K562 (cell line): ENCODE results near the gene GPR180.

Experiments
- FOXM1 ChIP-seq, 2 experiments: fragments of 450-650 bp in 1 of 2; sonication (generic) in 1 of 2; formaldehyde crosslinking in 1 of 2; IDR thresholded peaks; 2 replicates each; pipeline versions ENCODE4 v1.6.1 to v1.9.0; 2017 to 2022; ENCODE audit warnings: low read depth in 2 of 2, mild to moderate bottlenecking in 2 of 2, missing genetic modification reagents in 1 of 2, moderate library complexity in 1 of 2
- IRF2 ChIP-seq: sonication (generic); formaldehyde crosslinking; IDR thresholded peaks from 2 replicates; pipeline ENCODE4 v1.8.1; 2022; ENCODE audit warnings: mild to moderate bottlenecking, missing genetic modification reagents
- KLF10 ChIP-seq: fragments of 250-450 bp; sonication (Bioruptor Pico); IDR thresholded peaks from 2 replicates; pipeline ENCODE4 v1.6.1; 2021; ENCODE audit warnings: matching md5 sums
- MYC ChIP-seq, 2 experiments: fragments of 250-450 bp in 1 of 2; sonication (Bioruptor Pico) in 1 of 2; IDR thresholded peaks; 2 replicates each; pipeline versions ENCODE4 v1.5.1 to v1.6.1; 2012 to 2021; ENCODE audit warnings: low read depth in 2 of 2, borderline replicate concordance in 1 of 2, improper control_type of control experiment in 1 of 2, low read length in 1 of 2, mild to moderate bottlenecking in 1 of 2, moderate library complexity in 1 of 2
- TOE1 ChIP-seq, 2 experiments: fragments of 450-650 bp in 1 of 2; sonication (generic) in 1 of 2; formaldehyde crosslinking in 1 of 2; IDR thresholded peaks; 2 replicates each; pipeline versions ENCODE4 v1.7.1 to v1.8.0; 2016 to 2022; ENCODE audit warnings: borderline replicate concordance in 2 of 2, mild to moderate bottlenecking in 2 of 2, antibody characterized with exemption in 1 of 2, inconsistent platforms in 1 of 2, low read depth in 1 of 2, missing genetic modification reagents in 1 of 2, moderate library complexity in 1 of 2
- XRCC4 ChIP-seq: IDR thresholded peaks from one replicate; pipeline ENCODE4 v1.6.1; 2011; ENCODE audit not compliant: insufficient read depth, insufficient read length; ENCODE audit errors: extremely low read depth
- ZFX ChIP-seq: sonication (generic); formaldehyde crosslinking; IDR thresholded peaks from 2 replicates; pipeline ENCODE4 v1.8.0; 2022; ENCODE audit warnings: mild to moderate bottlenecking, missing genetic modification reagents, moderate library complexity
- ZNF79 ChIP-seq: fragments of 250-450 bp; sonication (Bioruptor Pico); IDR thresholded peaks from 2 replicates; pipeline ENCODE4 v1.4.0; 2020; ENCODE audit warnings: low read depth, mild to moderate bottlenecking, moderate library complexity
- TF ChIP-seq, protein P1 (sequence below): fragments of 450-650 bp; IDR thresholded peaks from 2 replicates; pipeline ENCODE4 v1.6.1; 2016; ENCODE audit warnings: mild to moderate bottlenecking, moderate library complexity
- TF ChIP-seq, protein P2 (sequence below): fragments of 250-450 bp; sonication (Bioruptor Pico); IDR thresholded peaks from 2 replicates; pipeline ENCODE4 v1.5.0; 2021

DNA sequence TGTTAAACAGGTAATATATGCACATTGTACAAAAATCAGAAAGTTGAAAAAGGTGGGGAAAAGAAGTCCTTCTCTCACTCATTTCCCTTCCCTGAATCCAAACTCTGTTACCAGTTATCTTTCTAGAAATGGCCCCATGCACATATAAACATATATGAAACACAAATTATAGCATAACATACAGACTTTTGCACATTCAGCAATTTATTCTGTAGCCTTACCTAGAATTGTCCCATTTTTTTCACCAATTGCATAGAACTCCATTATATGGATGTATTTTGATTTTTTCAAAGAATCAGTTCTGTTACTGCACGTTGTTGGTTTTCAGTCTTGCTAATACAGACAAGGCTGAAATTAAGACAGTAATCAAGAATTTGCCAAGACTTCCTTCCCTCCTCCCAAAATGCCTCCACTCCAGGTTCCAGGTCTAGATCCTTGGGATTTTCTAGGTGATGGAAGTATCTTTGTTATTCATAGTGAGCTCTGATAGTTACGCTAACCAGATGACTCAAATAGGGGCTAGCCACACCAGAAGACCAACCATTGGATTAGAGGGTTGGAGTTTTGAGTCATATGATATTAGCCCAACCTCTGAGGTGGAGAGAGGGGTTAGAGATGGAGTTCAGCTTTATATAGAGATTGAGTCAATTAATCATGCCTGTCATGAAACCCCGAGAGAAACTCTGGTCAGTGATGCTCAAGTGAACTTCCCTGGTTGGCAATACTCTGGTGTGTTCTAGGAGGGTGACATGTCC, 30.7 kb downstream of the GPR180 start:
- TF ChIP-seq KLF10 (CRISPR knock-in tag) (no peak), TOE1 (IDR thresholded peaks at IDR 0.05; ENCODE audit: borderline replicate concordance) (no peak), TOE1 (CRISPR knock-in tag; IDR thresholded peaks at IDR 0.05; ENCODE audit: borderline replicate concordance, low read depth) (no peak), IRF2 (CRISPR knock-in tag) (no peak), MYC (IDR thresholded peaks at IDR 0.05; ENCODE audit: low read depth, low read length) (no peak), MYC (CRISPR knock-in tag; IDR thresholded peaks at IDR 0.05; ENCODE audit: borderline replicate concordance, low read depth) (no peak), FOXM1 (IDR thresholded peaks at IDR 0.05; ENCODE audit: low read depth) (no peak), FOXM1 (CRISPR knock-in tag; IDR thresholded peaks at IDR 0.05; ENCODE audit: low read depth) (no peak), ZNF79 (CRISPR knock-in tag) (no peak), XRCC4 (no peak), ZFX (CRISPR knock-in tag) (no peak)
- TF ChIP-seq, protein P1, sequence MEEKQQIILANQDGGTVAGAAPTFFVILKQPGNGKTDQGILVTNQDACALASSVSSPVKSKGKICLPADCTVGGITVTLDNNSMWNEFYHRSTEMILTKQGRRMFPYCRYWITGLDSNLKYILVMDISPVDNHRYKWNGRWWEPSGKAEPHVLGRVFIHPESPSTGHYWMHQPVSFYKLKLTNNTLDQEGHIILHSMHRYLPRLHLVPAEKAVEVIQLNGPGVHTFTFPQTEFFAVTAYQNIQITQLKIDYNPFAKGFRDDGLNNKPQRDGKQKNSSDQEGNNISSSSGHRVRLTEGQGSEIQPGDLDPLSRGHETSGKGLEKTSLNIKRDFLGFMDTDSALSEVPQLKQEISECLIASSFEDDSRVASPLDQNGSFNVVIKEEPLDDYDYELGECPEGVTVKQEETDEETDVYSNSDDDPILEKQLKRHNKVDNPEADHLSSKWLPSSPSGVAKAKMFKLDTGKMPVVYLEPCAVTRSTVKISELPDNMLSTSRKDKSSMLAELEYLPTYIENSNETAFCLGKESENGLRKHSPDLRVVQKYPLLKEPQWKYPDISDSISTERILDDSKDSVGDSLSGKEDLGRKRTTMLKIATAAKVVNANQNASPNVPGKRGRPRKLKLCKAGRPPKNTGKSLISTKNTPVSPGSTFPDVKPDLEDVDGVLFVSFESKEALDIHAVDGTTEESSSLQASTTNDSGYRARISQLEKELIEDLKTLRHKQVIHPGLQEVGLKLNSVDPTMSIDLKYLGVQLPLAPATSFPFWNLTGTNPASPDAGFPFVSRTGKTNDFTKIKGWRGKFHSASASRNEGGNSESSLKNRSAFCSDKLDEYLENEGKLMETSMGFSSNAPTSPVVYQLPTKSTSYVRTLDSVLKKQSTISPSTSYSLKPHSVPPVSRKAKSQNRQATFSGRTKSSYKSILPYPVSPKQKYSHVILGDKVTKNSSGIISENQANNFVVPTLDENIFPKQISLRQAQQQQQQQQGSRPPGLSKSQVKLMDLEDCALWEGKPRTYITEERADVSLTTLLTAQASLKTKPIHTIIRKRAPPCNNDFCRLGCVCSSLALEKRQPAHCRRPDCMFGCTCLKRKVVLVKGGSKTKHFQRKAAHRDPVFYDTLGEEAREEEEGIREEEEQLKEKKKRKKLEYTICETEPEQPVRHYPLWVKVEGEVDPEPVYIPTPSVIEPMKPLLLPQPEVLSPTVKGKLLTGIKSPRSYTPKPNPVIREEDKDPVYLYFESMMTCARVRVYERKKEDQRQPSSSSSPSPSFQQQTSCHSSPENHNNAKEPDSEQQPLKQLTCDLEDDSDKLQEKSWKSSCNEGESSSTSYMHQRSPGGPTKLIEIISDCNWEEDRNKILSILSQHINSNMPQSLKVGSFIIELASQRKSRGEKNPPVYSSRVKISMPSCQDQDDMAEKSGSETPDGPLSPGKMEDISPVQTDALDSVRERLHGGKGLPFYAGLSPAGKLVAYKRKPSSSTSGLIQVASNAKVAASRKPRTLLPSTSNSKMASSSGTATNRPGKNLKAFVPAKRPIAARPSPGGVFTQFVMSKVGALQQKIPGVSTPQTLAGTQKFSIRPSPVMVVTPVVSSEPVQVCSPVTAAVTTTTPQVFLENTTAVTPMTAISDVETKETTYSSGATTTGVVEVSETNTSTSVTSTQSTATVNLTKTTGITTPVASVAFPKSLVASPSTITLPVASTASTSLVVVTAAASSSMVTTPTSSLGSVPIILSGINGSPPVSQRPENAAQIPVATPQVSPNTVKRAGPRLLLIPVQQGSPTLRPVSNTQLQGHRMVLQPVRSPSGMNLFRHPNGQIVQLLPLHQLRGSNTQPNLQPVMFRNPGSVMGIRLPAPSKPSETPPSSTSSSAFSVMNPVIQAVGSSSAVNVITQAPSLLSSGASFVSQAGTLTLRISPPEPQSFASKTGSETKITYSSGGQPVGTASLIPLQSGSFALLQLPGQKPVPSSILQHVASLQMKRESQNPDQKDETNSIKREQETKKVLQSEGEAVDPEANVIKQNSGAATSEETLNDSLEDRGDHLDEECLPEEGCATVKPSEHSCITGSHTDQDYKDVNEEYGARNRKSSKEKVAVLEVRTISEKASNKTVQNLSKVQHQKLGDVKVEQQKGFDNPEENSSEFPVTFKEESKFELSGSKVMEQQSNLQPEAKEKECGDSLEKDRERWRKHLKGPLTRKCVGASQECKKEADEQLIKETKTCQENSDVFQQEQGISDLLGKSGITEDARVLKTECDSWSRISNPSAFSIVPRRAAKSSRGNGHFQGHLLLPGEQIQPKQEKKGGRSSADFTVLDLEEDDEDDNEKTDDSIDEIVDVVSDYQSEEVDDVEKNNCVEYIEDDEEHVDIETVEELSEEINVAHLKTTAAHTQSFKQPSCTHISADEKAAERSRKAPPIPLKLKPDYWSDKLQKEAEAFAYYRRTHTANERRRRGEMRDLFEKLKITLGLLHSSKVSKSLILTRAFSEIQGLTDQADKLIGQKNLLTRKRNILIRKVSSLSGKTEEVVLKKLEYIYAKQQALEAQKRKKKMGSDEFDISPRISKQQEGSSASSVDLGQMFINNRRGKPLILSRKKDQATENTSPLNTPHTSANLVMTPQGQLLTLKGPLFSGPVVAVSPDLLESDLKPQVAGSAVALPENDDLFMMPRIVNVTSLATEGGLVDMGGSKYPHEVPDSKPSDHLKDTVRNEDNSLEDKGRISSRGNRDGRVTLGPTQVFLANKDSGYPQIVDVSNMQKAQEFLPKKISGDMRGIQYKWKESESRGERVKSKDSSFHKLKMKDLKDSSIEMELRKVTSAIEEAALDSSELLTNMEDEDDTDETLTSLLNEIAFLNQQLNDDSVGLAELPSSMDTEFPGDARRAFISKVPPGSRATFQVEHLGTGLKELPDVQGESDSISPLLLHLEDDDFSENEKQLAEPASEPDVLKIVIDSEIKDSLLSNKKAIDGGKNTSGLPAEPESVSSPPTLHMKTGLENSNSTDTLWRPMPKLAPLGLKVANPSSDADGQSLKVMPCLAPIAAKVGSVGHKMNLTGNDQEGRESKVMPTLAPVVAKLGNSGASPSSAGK = no peak
- TF ChIP-seq, protein P2, sequence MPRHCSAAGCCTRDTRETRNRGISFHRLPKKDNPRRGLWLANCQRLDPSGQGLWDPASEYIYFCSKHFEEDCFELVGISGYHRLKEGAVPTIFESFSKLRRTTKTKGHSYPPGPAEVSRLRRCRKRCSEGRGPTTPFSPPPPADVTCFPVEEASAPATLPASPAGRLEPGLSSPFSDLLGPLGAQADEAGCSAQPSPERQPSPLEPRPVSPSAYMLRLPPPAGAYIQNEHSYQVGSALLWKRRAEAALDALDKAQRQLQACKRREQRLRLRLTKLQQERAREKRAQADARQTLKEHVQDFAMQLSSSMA (CRISPR knock-in tag) = no peak
